HG03354 (cell line): ENCODE results near the gene IL20.

ENCODE experiments used
- ATAC-seq: cut with Tn5 transposase; IDR thresholded peaks from one replicate; pipeline ENCODE4 v1.9.1; 2021; ENCODE audit warnings: mild to moderate bottlenecking; ENCODE audit not compliant: unreplicated experiment, poor library complexity, severe bottlenecking

IL20 gene, protein sequence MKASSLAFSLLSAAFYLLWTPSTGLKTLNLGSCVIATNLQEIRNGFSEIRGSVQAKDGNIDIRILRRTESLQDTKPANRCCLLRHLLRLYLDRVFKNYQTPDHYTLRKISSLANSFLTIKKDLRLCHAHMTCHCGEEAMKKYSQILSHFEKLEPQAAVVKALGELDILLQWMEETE

DNA sequence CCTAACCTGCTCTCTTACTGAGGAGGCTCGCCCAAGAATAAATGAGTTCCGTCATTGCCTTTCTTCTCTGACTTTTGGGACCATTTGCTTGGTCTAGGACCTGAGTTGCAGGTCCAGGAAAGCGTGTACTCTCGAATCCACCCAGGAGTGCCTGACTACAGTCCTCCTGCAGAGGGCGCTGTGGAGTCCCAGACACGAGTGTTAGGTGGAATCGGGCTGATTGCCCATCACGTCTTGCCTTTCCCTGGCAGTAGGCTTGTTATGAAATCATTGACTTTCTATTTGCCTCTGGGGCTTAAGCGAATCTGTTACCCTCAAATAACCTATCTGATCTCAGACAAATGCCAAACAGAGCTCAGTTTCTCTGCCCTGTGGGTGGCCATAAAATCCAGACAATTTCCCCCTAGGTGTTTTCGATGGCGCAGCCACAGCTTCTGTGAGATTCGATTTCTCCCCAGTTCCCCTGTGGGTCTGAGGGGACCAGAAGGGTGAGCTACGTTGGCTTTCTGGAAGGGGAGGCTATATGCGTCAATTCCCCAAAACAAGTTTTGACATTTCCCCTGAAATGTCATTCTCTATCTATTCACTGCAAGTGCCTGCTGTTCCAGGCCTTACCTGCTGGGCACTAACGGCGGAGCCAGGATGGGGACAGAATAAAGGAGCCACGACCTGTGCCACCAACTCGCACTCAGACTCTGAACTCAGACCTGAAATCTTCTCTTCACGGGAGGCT, at the start of gene IL20:
IL20 (plus strand) TSS at position 685 of the 733 bp plus-strand sequence. CDS start 230 bp downstream, outside the sequence.
- no peak for ATAC-seq

DNA sequence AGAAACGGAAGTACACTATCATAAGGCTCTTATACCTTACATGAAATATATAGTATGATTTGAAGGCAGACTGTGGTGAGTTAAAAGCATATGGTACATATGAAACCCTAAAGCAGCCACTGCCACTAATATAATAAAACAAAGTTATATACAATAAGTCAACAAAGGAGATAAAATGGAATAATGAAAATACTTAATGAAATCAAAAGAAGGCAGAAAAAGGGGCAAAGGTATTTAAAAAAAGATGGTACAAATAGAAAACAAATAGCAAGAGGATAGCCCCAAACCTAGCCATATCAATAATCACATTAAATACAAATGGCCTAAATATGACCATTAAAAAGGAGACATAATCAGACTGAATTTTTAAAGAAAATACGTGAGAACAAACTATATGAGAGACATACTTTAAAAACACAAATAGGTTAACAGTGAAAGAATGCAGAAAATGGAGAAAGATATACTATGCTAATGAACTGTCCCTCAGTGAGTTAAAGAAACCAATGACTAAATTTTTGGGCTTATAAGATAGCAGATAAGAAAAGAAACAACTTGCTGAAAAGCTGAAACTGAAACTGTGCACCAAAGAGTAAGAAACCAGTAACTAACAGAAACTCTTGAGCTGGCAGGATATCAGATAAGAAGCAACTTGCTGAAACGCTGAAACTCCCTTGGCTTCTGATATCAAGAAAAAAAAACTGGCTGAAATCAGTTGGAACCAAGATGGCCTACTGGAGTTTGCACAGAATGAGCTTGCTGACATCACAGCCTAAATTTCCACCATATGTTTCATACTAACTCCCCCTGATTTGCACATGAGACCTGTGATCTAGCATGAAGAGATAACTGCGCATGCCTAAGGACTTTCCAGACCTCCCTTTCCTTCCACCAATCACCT, 48.8 kb upstream of the IL20 start:
- ATAC-seq: peak; percentile 72

DNA sequence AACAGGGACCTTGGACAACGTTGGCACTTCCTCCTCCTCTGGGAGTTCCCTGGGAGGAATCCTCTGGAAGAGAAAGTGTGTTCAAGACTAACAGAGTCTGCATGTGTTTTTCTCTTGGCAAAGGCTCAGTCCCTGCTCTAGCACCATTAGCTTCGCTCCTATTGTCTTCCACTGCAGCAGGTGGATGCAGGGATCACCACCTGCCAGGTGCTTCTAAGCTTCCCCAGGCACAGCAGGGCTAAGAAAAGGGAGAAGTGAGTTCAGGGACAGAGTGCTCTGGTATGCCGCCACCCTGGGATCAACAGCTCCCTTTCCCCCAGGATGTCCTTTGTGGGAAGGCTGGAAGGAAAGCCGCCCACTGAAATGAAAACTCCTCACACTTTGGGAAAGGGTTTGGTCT, 43.9 kb upstream of the IL20 start:
- ATAC-seq: no peak

DNA sequence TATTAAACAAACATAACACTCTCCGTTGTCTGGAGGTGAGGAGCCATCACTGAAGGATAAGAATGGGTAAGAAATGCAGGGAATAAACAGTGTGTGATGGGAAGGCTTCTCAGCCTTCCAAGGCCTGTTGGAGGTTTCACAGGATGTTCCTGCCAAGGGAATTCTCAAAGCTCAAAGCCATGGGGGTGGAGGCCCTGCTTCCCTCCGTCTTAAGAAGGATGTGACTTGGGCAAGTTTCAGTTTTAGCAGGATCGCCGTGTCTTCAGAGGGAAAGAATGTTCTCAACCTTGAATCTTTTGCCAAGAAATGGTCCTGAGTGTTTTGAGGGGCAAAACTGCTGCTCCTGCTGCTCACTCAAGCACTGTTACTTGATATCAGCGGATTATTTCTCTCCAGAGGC, 41.7 kb upstream of the IL20 start:
- no peak for ATAC-seq

DNA sequence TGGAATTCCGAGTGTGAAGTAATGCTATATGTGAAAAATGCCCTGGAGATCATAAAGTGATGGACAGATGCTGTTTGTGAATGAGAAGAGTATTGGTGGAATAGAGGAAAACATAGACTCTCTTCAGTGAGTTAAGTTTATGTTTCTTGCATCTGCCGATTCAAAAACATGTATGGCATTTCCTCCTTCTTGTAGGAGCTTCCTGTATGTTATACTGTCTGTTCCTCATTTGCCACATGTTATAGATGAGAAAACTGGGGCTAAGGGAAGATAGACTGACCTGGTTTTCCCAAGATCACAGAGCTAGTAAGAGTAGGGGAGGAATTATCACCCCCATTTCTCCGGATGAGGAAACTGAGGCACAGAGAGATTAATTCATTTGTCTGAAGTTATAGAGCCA, 41.1 kb upstream of the IL20 start:
- ATAC-seq: no peak

DNA sequence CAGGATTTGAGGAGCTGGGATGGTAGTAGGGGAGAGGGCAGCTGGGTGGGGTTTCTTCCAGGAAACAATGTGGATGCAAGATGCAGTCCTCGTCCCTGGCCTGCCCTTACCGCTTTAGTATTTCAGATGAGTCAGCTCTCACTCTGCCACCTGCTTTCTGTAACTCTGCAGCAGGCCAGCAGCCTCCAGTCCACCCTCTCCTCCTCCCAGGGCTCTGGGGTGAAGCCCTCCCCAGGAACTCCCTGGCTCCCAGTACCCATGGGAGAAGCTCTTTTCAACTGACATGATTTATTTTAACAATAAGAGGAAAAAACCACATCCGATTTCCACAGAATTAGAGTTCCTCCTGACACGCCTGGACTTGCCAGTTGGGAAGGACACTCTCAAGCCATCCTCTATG, 39.0 kb upstream of the IL20 start:
- no peak for ATAC-seq

DNA sequence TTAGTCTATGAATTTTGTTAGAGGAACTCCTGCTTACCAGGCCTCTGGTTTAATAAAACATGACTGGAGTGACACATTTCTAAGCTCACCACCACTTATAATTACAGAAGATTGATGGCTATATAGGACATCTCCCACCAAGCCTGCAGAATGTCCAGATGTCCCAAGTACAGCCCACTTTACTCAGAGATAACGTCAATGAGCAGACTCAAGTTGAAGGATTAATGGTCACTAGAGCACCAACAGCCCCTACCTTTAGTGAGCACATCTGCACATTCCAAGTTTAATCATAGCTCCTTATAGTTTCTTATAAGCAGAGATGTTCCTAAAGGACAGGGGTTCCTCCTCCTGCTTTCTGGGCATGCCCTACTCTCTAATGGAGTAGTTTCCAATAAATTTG, 37.4 kb upstream of the IL20 start:
- ATAC-seq: no peak

DNA sequence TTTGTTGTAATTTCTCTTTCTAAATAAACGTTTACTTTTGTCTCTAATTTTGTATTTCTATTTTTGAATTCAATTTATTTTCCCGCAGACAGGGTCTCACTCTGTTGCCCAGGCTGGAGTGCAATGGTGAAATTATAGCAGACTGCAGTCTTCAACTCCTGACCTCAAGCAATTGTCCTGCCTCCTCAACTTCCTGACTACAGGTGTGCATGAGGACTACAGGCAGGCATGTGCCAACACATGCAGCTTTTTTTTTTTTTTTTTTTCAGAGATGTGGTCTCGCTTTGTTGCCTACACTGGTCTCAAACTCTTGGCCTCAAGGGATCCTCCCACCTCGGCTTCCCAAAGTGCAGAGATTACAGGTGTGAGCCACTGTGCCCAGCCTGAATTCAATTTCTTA, 36.7 kb upstream of the IL20 start:
- ATAC-seq: no peak

DNA sequence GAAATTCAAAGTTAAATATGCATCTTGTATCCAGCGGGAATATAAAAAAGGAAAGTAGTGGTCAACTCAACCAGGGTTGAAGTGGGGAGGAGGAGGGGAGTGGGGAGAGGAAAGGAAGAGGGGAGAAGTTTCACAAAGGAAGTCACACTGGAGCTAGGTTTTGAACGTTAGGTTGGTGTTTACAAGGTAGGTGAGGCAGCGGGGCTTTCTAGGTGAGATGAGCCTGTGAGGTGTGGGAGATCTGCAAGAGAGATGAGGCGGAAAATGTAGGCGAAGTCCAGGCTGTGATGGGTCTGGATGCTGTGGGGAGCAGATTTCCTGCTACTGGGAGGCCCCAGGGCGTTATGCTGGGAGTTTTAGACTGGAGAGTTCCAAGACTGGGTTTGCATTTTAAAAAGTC, 36.1 kb upstream of the IL20 start:
- ATAC-seq: no peak

DNA sequence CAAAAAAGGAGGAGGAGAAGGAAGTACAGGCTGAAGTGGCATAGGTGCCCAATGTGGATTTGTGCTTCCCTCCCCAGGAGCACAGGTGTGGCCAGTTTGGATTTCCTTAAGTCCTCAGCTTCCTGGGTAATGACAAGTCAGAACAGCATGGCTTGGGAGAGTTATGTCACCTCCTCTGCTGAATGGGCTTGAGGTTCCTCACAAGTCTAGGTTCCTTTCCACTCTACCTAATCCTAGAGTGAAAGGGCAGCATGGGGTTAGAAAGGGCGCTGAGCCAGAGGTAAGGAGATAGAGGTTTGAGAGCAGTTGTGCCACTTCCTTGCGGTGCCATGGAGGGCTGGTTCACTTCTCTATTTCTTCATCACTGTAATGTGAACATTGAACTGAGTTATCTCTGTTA, 35.5 kb upstream of the IL20 start:
- ATAC-seq: no peak

DNA sequence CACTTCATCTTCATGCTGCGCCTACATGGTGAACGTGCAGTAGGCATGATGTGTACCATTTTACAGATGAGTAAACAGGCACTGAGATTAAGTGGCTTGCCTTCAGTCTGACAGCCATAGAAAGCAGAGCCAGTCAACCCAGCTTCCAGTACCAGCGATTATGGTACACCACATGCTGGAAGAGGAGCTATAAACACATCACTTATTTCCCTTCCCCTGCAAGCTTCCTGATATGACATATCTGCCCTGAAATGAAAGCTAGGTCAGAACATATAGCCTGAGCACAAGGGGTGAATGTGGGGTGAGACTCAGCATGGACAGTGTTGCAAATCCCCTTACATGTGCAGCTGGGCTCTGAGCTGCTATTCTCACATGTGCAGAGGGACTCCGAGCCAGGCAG, 33.8 kb upstream of the IL20 start:
- ATAC-seq: no peak

DNA sequence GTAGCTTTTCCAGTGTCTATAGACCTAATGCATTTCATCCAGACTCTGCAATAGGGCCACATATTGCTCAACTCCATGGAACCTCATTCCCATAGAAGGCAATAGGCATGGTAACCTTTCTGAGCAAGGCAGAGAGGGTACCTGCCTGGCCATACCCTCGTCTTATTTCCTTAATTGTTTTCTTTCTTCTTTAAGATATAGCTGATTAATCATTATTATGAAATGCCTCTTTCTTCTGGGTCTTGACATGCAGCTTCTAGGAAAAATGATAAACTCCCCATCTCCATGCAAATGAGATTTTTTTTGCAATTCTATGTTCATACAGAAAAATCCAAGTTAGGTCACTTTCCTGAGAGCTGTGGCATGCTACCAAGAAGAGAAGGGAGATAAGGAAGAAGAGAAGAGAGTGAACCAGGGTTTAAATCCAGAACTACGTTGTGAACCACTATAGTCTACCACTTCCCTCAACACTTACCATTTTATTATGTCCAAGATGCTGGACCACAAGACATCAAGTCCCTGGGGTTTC, 33.0 kb upstream of the IL20 start:
- ATAC-seq: no peak

DNA sequence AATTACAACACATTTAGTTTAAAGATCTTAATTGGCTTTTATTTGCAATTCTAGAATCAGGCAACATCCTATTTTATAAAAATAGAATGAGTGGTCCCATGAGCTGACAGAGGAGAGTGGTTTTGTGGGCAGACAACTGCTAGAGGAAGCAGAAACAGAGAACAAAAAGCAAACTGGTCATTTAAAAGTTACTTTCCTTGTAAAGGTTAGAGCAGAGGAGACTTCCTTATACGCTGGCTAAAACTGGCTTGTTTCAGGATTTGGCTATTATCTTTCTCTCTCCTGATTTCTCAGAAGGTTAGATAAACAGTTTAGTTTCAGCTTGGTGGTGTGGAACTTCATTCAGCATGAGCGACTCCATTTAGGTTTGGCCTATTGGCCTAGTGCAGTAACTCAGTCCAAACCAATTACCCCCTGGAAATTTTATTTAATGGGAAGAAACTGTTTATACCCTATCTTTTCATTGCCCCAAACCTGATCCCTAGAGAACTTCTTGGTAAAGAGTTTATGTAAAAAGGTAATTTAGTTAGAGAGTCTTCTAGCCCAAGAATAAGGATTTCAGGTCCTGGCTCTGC, 32.2 kb upstream of the IL20 start:
- no peak for ATAC-seq

DNA sequence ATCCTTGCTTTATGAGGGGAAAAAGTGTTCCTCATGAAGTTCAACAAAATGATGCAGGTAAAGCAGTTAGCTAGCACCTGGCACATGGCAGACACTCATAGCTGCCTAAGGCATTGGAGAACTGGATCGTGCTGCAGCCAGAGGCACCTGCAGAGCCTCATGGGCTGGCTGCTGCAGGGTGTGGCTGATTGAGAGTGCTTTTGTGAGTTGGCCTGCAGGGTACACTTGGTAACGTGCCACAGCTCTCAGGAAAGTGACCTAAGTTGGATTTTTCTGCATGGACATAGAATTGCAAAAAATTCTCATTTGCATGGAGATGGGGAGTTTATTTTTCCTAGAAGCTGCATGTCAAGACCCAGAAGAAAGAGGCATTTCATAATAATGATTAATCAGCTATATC, 31.6 kb upstream of the IL20 start:
- ATAC-seq: no peak

DNA sequence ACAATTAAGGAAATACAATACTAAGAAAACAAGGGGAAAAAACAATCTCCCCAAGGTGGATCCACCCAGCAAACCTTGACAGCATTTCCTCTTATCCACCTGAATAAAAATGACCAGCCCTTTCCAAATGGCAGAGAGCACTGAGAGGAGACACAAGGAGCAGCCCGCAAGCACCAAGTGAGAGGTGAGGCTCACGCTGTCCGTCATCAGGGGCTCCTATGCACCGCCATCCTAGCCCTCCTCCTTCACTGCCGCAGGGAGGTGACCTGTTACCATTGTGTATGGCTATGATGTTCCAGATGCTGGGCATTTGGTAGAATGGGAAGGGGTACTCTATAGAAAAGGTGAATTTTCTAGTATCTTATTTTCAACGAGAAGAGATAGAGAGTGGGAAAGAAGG, 31.2 kb upstream of the IL20 start:
- ATAC-seq: no peak

DNA sequence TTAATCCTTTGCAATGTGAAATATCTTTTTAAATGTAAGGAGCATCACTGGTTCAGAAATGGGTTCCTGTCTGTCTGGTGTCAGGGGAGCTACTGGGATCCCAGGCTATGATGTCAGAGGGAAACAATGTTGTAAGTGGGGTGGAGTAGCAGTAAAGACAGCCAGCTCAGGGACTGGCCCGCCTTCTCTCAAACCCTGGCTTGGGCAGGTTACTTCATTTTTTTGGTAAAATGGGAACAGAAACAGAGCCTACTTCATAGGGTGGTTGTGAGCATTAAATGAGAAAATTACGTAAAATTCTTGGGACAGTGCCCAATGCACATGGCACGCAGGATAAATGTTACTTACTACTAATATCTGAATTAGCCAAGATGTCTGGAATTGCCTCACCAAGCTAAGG, 30.7 kb upstream of the IL20 start:
- ATAC-seq: no peak

DNA sequence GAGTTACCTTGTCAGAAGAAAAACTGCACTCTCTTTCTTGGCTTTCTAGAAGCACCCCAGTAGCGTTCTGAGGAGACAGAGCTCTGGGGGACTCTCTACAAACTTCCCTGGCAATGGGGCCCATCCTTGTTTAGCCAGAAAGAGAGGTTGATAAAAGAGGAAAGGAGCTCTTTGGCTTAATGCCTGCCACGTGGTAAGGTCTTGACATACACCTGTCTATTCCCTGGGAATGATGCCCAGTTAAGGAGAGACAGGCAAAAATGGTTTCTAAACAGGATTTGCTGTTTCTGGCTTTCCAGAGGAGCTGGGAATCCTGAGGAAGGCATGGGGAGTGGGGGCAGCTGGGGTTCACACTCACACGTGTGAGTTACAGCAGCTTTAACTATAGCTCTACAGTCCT, 30.2 kb upstream of the IL20 start:
- ATAC-seq: no peak

DNA sequence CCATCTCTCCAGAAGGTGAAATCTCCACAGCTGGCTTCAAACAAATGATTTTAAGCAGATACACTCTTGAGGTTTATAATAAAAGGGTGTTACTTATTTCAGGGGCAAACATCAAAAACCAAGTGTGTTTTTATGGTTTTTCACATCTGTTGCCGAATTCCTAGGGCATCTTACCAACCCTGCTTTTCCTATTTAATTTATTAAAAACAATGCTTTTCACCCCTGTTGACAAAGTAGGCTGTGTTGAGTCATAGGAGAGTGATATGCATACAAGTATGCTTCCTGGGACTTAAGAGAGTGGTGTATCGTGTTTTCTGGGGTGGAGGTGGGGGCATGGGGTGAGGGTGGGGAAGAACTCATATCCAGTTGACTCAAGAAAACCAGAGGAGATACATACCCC, 29.3 kb upstream of the IL20 start:
- ATAC-seq: no peak

DNA sequence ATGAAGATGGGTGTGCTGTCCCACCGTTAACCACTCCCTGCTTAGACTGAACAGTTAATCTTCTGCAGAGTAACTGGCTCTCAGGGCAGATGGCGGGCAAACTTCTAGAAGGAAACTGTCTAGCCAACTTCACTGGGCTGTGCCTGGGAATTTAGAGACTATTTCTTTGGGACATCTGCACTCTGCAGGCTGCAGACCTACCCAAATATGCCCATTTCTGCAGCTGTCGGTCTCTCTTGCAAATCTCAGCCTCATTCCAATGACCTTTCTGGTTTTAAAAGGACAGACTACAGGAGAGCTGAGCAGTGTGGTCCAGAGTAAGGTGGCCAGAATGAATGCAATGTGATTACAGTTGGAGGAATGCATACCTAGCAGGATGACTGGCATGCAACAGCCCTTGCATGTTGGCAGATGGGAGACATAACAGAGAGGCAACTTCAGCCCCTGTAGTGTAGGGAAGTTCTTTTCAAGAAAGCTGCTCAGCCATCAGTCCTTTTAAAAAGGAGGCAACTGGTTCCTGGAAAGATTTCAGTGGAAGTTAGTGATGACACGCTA, 26.3 kb upstream of the IL20 start:
- no peak for ATAC-seq

DNA sequence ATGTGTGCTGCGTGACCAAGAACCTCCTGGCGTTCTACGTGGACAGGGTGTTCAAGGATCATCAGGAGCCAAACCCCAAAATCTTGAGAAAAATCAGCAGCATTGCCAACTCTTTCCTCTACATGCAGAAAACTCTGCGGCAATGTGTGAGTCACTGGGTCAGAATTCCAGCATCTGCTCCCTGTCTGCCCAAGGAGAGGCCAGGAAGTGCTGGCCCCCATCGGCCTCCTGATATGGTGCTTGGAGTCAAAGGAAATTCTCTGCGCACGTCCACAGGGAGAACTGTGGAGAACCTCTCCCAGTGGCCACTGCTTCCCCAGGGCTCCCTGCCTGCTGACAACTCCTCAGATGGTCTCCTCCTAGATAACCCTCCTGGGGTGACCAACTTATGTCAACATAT, 25.6 kb upstream of the IL20 start:
- ATAC-seq: no peak
